RWPE2 (cell line): ENCODE data around the gene RNGTT.

ENCODE experiments used
- ATAC-seq: fragments of 200-7000 bp; cut with Tn5 transposase; 3 replicates; pipeline ENCODE4 v1.9.1; 2021; ENCODE audit warnings: low read depth
- DNase-seq: peaks from one replicate; pipeline ENCODE4 v3.0.0-alpha.2; 2020; ENCODE audit warnings: low spot score
- H3K27ac ChIP-seq: fragments of 450-650 bp; 2 replicates; pipeline ENCODE4 v1.5.1; 2017; ENCODE audit warnings: mild to moderate bottlenecking; ENCODE audit not compliant: poor library complexity, severe bottlenecking
- H3K27me3 ChIP-seq: fragments of 250-450 bp; sonication (Bioruptor Pico); 2 replicates; pipeline ENCODE4 v1.5.1; 2021; ENCODE audit warnings: mild to moderate bottlenecking, moderate library complexity; ENCODE audit not compliant: insufficient read depth, poor library complexity, severe bottlenecking
- H3K36me3 ChIP-seq: fragments of 250-450 bp; sonication (Bioruptor Pico); 2 replicates; pipeline ENCODE4 v1.5.1; 2020; ENCODE audit warnings: low read depth, mild to moderate bottlenecking, moderate library complexity
- H3K4me1 ChIP-seq: fragments of 250-450 bp; sonication (Bioruptor Pico); 2 replicates; pipeline ENCODE4 v1.5.1; 2021; ENCODE audit warnings: mild to moderate bottlenecking, moderate library complexity; ENCODE audit not compliant: insufficient read depth, poor library complexity, severe bottlenecking
- H3K4me3 ChIP-seq: fragments of 250-450 bp; sonication (Bioruptor Pico); 2 replicates; pipeline ENCODE4 v1.5.1; 2021; ENCODE audit warnings: mild to moderate bottlenecking, moderate library complexity; ENCODE audit not compliant: severe bottlenecking
- H3K9me3 ChIP-seq: fragments of 250-450 bp; sonication (Bioruptor Pico); 2 replicates; pipeline ENCODE4 v1.5.1; 2021; ENCODE audit warnings: mild to moderate bottlenecking, moderate library complexity; ENCODE audit not compliant: severe bottlenecking
- TF ChIP-seq, protein P1 (sequence below): fragments of 450-650 bp; IDR thresholded peaks from one replicate; pipeline ENCODE4 v1.5.1; 2017; ENCODE audit warnings: mild to moderate bottlenecking, moderate library complexity; ENCODE audit not compliant: poor library complexity, severe bottlenecking

RNGTT gene

DNA sequence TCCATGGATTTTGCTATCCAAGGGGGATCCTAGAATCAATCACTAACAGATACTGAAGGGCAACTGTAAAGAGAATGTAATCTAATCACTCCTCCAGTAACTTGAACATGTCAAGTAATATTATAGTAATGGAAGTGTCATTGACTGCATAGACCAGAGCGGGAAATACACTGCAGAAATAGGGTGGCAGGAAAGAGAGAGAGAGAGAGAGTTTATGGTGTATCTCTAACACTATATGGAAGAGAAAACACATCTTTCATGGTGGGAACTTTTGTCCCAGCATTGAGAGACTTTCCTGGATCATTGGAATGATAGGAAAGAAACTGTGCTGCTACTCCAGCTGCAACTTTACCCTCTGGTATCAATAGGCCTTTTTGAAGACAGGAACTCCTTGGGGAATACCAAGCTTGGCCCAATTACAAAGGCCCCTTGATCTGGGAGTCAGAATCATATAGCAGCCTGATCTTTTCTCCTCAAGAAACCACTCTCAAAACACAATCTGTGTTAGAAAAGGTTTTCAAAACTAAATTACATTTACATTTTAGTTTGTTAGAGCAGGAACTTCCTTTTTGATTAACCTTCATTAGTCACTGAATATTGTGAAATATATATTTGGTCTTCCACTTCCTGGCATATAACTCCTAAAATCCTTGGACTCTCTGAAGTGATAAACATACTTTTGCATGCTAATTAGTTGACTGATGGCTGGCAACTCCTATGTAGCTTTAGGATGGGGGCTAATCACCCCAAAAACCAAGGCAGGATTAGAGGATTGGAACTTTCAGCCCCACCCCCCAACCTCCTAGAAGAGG lies 29.5 kb upstream of the RNGTT start:
- peaks cover 2% of the 10 kb centered on the region for H3K4me1 ChIP-seq
- H3K27me3 ChIP-seq = no peaks in the 10 kb centered on the region
- no peaks in the 10 kb centered on the region for H3K9me3 ChIP-seq
- DNase-seq = no peak
- ATAC-seq = no peak
- H3K27ac ChIP-seq = peak overlapping the region; percentile 12
- TF ChIP-seq, protein P1, sequence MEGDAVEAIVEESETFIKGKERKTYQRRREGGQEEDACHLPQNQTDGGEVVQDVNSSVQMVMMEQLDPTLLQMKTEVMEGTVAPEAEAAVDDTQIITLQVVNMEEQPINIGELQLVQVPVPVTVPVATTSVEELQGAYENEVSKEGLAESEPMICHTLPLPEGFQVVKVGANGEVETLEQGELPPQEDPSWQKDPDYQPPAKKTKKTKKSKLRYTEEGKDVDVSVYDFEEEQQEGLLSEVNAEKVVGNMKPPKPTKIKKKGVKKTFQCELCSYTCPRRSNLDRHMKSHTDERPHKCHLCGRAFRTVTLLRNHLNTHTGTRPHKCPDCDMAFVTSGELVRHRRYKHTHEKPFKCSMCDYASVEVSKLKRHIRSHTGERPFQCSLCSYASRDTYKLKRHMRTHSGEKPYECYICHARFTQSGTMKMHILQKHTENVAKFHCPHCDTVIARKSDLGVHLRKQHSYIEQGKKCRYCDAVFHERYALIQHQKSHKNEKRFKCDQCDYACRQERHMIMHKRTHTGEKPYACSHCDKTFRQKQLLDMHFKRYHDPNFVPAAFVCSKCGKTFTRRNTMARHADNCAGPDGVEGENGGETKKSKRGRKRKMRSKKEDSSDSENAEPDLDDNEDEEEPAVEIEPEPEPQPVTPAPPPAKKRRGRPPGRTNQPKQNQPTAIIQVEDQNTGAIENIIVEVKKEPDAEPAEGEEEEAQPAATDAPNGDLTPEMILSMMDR = no peak
- no peak overlapping the region for H3K4me3 ChIP-seq
- no peaks in the 10 kb centered on the region for H3K36me3 ChIP-seq

GRCh38 chr6:88989215-88989614 lies 25.8 kb upstream of the RNGTT start:
- ATAC-seq (peak; percentile 36; the same call in 2 of the 3 replicates), DNase-seq (no peak)
- TF ChIP-seq, protein P1 = no peak
- Histone ChIP-seq H3K27ac (no peak overlapping the region), H3K4me1 (peaks cover 2% of the 10 kb centered on the region), H3K9me3 (no peaks in the 10 kb centered on the region), H3K4me3 (no peak overlapping the region), H3K27me3 (no peaks in the 10 kb centered on the region), H3K36me3 (no peaks in the 10 kb centered on the region)

GRCh38 chr6:88987922-88988321 lies 24.5 kb upstream of the RNGTT start:
- TF ChIP-seq, protein P1 = no peak

GRCh38 chr6:88985901-88986300 lies 22.5 kb upstream of the RNGTT start:
- Histone ChIP-seq H3K4me3 (no peak overlapping the region), H3K9me3 (no peaks in the 10 kb centered on the region), H3K4me1 (peaks cover 2% of the 10 kb centered on the region), H3K27ac (no peak overlapping the region), H3K27me3 (no peaks in the 10 kb centered on the region), H3K36me3 (no peaks in the 10 kb centered on the region)
- DNase-seq (no peak), ATAC-seq (no peak)
- TF ChIP-seq, protein P1 = no peak

More at GRCh38 chr6:88987922-88988321, 24.5 kb upstream of the RNGTT start:
- ATAC-seq (no peak), DNase-seq (no peak)
- Histone ChIP-seq H3K4me1 (peaks cover 2% of the 10 kb centered on the region), H3K4me3 (no peak overlapping the region), H3K9me3 (no peaks in the 10 kb centered on the region), H3K36me3 (no peaks in the 10 kb centered on the region), H3K27me3 (no peaks in the 10 kb centered on the region), H3K27ac (no peak overlapping the region)

GRCh38 chr6:88984606-88985005 lies 21.2 kb upstream of the RNGTT start:
- TF ChIP-seq, protein P1 = no peak
- ATAC-seq (no peak), DNase-seq (no peak)
- H3K27ac ChIP-seq = no peak overlapping the region
- H3K9me3 ChIP-seq = no peaks in the 10 kb centered on the region
- no peaks in the 10 kb centered on the region for H3K27me3 ChIP-seq
- H3K36me3 ChIP-seq = no peaks in the 10 kb centered on the region
- H3K4me3 ChIP-seq = no peak overlapping the region
- H3K4me1 ChIP-seq = peaks cover 2% of the 10 kb centered on the region
